Endothelial cell of umbilical vein (primary cell): Measurements from ENCODE around the gene GCDH.

Experiments
- CTCF ChIP-seq, 2 donors: IDR thresholded peaks; 1 replicate in 1 of 2; 2 replicates in 1 of 2; pipeline ENCODE4 v1.5.1; 2011; ENCODE audit warnings: low read length in 2 of 2, mild to moderate bottlenecking in 2 of 2, moderate library complexity in 2 of 2, control low read depth in 1 of 2, inconsistent platforms in 1 of 2, low read depth in 1 of 2; ENCODE audit not compliant: insufficient read depth in 1 of 2; ENCODE audit errors: extremely low read depth in 1 of 2
- EZH2 ChIP-seq: IDR thresholded peaks from 2 replicates; pipeline ENCODE4 v1.6.1; 2012; ENCODE audit warnings: borderline replicate concordance, low read depth, mild to moderate bottlenecking, moderate library complexity, low read length, inconsistent platforms; ENCODE audit not compliant: severe bottlenecking
- JUN ChIP-seq: IDR thresholded peaks from 2 replicates; pipeline ENCODE4 v1.6.1; 2011; ENCODE audit warnings: borderline replicate concordance, low read depth; ENCODE audit not compliant: insufficient read length, insufficient read depth
- MAX ChIP-seq: IDR thresholded peaks from 2 replicates; pipeline ENCODE4 v1.6.1; 2011; ENCODE audit not compliant: insufficient read depth, insufficient read length
- POLR2A ChIP-seq: IDR thresholded peaks from 2 replicates; pipeline ENCODE4 v1.6.1; 2012; ENCODE audit warnings: low read depth, mild to moderate bottlenecking, control low read depth, low read length
- POLR2AphosphoS5 ChIP-seq: IDR thresholded peaks from 2 replicates; pipeline ENCODE4 v1.6.1; 2012; ENCODE audit warnings: low read depth, mild to moderate bottlenecking, control low read depth, low read length, moderate library complexity; ENCODE audit not compliant: insufficient read depth

- TF ChIP-seq CTCF (IDR thresholded peaks at IDR 0.05; ENCODE audit: extremely low read depth in 1 of 2, insufficient read depth in 1 of 2, low read depth in 1 of 2, low read length in 2 of 2) (no peak), POLR2A (no peak), EZH2 (no peak), JUN (no peak), MAX (no peak), POLR2AphosphoS5 (no peak)
Observed at GRCh38 chr19:12946092-12946721, 55.2 kb downstream of the GCDH start.
